GM12878 (cell line): ENCODE measurements around the gene ZER1.

ENCODE experiments used
- BHLHE40 ChIP-seq, 2 experiments: fragments of 450-650 bp in 1 of 2; IDR thresholded peaks; 2 replicates each; pipeline ENCODE4 v1.6.1; 2011 to 2017; ENCODE audit warnings: low read depth in 2 of 2, borderline replicate concordance in 1 of 2, improper control_type of control experiment in 1 of 2, low read length in 1 of 2, mild to moderate bottlenecking in 1 of 2
- EZH2 ChIP-seq: IDR thresholded peaks from 2 replicates; pipeline ENCODE4 v1.6.1; 2012; ENCODE audit warnings: low read depth, mild to moderate bottlenecking, control low read depth, inconsistent platforms, low read length, borderline replicate concordance; ENCODE audit not compliant: control insufficient read depth
- GABPA ChIP-seq: IDR thresholded peaks from 2 replicates; pipeline ENCODE4 v1.6.1; 2014; ENCODE audit warnings: antibody characterized with exemption, low read depth, mild to moderate bottlenecking, inconsistent platforms
- KDM1A ChIP-seq: fragments of 200-600 bp; sonication (generic); IDR thresholded peaks from 2 replicates; pipeline ENCODE4 v1.6.1; 2016; ENCODE audit warnings: borderline replicate concordance
- POLR2A ChIP-seq: IDR thresholded peaks from 2 replicates; pipeline ENCODE4 v1.6.1; 2011; ENCODE audit warnings: low read depth, mild to moderate bottlenecking, low read length
- RELA ChIP-seq: fragments of 450-650 bp; IDR thresholded peaks from 2 replicates; pipeline ENCODE4 v1.8.0; 2014; ENCODE audit warnings: borderline replicate concordance; ENCODE audit not compliant: partially characterized antibody
- TAF1 ChIP-seq: IDR thresholded peaks from 2 replicates; pipeline ENCODE4 v1.6.1; 2011; ENCODE audit warnings: mild to moderate bottlenecking, low read depth, low read length, borderline replicate concordance
- ZNF274 ChIP-seq: IDR thresholded peaks from one replicate; pipeline ENCODE4 v1.8.0; 2011; ENCODE audit not compliant: insufficient read length, insufficient read depth
- ZNF622 ChIP-seq: fragments of 450-650 bp; IDR thresholded peaks from 2 replicates; pipeline ENCODE4 v1.6.1; 2017; ENCODE audit warnings: mild to moderate bottlenecking, inconsistent platforms

GRCh38 chr9:128818839-128819715 lies 47.4 kb upstream of the ZER1 start:
- TF ChIP-seq TAF1 (no peak), ZNF622 (no peak), EZH2 (no peak), BHLHE40 (IDR thresholded peaks at IDR 0.05; ENCODE audit: borderline replicate concordance in 1 of 2, low read depth in 2 of 2, low read length in 1 of 2) (peak in 1 of 2 experiments; percentile 58; a peak in 2 of 4 replicates), ZNF274 (no peak), POLR2A (peak; percentile 68), KDM1A (no peak), RELA (no peak), GABPA (no peak)
